ENCODE data around the gene MAG. TPM values are rescaled to one million over a fixed set of nuclear protein-coding genes. Genes with fewer than 3 reads are reported as not detected.

The MAG gene
- total RNA-seq, 4 donors from 2014 or later = 0.91 to 15.1 TPM; not detected in 2

DNA sequence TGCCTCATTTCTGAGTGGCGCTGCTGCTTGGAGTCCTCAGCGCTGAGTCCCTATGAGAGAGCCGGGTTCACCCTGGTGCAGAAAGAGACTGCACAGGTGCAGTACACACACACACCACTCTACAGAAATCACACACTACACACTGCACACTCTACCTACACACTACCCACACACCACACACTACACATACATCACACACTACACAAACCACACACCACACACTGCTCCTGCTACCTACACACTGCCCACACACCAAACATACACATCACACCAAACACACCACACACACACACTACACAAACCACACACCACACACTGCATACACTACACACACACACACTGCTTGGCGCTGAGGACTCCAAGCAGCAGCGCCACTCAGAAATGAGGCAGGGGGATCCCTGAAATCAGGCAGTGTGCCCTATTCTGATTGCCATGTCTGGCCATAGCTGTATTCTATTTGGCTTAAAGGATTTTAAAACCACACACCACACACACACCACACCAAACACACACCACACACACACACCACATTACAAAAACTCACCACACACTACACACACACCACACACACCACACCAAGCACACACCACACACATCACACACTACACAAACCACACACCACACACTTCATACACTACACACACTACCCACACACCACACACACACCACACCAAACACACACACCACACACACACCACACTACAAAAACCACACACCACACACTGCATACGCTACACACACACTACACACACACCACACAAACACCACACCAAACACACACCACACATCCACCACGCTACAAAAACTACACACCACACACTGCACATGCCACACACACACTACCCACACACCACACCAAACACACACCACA lies 4.9 kb downstream of the MAG start:
- DNase-seq = no peak
- no peak overlapping the region for H3K27ac ChIP-seq
- H3K4me1 ChIP-seq = no peaks in the 10 kb centered on the region
- no peak for TF ChIP-seq POLR2A (IDR thresholded peaks at IDR 0.05)
- TF ChIP-seq, protein P1, sequence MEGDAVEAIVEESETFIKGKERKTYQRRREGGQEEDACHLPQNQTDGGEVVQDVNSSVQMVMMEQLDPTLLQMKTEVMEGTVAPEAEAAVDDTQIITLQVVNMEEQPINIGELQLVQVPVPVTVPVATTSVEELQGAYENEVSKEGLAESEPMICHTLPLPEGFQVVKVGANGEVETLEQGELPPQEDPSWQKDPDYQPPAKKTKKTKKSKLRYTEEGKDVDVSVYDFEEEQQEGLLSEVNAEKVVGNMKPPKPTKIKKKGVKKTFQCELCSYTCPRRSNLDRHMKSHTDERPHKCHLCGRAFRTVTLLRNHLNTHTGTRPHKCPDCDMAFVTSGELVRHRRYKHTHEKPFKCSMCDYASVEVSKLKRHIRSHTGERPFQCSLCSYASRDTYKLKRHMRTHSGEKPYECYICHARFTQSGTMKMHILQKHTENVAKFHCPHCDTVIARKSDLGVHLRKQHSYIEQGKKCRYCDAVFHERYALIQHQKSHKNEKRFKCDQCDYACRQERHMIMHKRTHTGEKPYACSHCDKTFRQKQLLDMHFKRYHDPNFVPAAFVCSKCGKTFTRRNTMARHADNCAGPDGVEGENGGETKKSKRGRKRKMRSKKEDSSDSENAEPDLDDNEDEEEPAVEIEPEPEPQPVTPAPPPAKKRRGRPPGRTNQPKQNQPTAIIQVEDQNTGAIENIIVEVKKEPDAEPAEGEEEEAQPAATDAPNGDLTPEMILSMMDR (IDR thresholded peaks at IDR 0.05) = no peak
- intact Hi-C loops (cut with DNase I; ENCODE audit: low total_unique reads) = no loop called here
- no peak overlapping the region for H3K4me3 ChIP-seq
- no peaks in the 10 kb centered on the region for H3K9me3 ChIP-seq
- H3K27me3 ChIP-seq = peaks cover 0 to 8% of the 10 kb centered on the region in 2 donors
- H3K36me3 ChIP-seq = no peaks in the 10 kb centered on the region

DNA sequence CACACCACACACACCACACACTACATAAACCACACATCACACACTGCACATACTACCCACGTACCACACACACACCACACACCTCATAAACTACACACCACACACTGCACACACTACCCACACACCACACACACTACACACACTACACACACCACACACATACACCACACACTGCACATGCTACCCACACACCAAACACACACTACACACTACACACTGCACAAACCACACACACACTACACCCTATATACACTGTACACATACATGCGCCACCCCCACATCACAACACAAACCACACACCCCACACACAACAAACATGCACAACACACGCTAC lies 5.5 kb downstream of the MAG start:
- Histone ChIP-seq H3K4me1 (no peaks in the 10 kb centered on the region), H3K4me3 (no peak overlapping the region), H3K9me3 (no peaks in the 10 kb centered on the region), H3K36me3 (no peaks in the 10 kb centered on the region), H3K27me3 (peaks cover 0 to 8% of the 10 kb centered on the region in 2 donors), H3K27ac (no peak overlapping the region)
- intact Hi-C loops (cut with DNase I; ENCODE audit: low total_unique reads) = no loop called here
- DNase-seq = no peak
- TF ChIP-seq POLR2A (IDR thresholded peaks at IDR 0.05) = no peak
- TF ChIP-seq, protein P1 (IDR thresholded peaks at IDR 0.05) = no peak

DNA sequence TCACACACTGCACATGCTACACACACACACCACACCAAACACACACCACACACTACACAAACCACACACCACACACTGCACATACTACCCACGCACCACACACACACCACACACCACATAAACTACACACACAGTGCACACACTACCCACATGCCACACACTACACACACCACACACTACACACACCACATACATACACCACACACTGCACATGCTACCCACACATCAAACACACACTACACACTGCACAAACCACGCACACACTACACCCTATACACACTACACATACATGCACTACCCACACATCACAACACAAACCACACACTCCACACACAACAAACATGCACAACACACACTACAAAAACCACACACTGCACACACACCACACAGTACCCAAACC lies 6.0 kb downstream of the MAG start:
- H3K27ac ChIP-seq = no peak overlapping the region
- H3K27me3 ChIP-seq = peaks cover 0 to 8% of the 10 kb centered on the region in 2 donors
- intact Hi-C loops (cut with DNase I; ENCODE audit: low total_unique reads) = no loop called here
- no peaks in the 10 kb centered on the region for H3K36me3 ChIP-seq
- H3K9me3 ChIP-seq = no peaks in the 10 kb centered on the region
- no peaks in the 10 kb centered on the region for H3K4me1 ChIP-seq
- TF ChIP-seq, protein P1 (IDR thresholded peaks at IDR 0.05) = no peak
- no peak for TF ChIP-seq POLR2A (IDR thresholded peaks at IDR 0.05)
- H3K4me3 ChIP-seq = no peak overlapping the region
- DNase-seq = no peak

DNA sequence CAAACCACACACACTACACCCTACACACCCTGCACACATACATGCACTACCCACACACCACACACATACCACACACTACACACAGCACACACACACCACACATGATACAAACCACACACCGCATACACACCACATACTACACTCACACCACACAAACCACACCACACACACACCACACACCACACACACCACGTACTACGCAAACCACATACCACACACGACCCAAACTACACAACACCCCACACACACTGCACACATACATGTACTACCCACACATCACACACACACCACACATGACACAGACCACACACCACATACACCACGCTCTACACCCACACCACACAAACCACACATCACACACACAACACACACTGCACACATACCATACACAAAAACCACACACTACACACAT lies 6.6 kb downstream of the MAG start:
- Histone ChIP-seq H3K36me3 (no peaks in the 10 kb centered on the region), H3K4me1 (no peaks in the 10 kb centered on the region), H3K9me3 (no peaks in the 10 kb centered on the region), H3K27me3 (peaks cover 0 to 8% of the 10 kb centered on the region in 2 donors), H3K27ac (no peak overlapping the region), H3K4me3 (no peak overlapping the region)
- intact Hi-C loops (cut with DNase I; ENCODE audit: low total_unique reads) = no loop called here
- TF ChIP-seq POLR2A (IDR thresholded peaks at IDR 0.05) = no peak
- TF ChIP-seq, protein P1 (IDR thresholded peaks at IDR 0.05) = no peak
- DNase-seq = no peak

DNA sequence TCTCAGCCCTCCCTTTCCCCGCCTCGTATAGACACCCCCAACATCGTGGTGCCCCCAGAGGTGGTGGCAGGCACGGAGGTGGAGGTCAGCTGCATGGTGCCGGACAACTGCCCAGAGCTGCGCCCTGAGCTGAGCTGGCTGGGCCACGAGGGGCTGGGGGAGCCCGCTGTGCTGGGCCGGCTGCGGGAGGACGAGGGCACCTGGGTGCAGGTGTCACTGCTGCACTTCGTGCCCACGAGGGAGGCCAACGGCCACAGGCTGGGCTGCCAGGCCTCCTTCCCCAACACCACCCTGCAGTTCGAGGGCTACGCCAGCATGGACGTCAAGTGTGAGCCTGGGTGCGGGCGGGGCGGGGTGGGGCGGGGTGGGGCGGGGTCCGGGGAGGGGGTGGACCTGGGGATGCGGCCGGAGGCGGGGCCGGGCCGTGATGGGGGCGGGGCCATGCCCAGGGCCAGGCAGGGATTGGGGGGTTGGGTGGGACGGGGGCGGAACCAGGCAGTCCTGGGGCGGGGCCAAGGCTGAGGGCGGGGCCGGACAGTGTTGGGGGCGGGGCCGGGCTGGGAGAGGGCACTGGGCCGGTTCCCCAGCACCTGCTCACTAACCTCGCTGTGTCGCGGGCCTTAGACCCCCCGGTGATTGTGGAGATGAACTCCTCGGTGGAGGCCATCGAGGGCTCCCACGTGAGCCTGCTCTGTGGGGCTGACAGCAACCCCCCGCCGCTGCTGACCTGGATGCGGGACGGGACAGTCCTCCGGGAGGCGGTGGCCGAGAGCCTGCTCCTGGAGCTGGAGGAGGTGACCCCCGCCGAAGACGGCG lies 7.8 kb downstream of the MAG start:
- Histone ChIP-seq H3K9me3 (no peaks in the 10 kb centered on the region), H3K27me3 (peaks cover 0 to 8% of the 10 kb centered on the region in 2 donors), H3K4me3 (no peak overlapping the region), H3K4me1 (no peaks in the 10 kb centered on the region), H3K27ac (no peak overlapping the region), H3K36me3 (no peaks in the 10 kb centered on the region)
- intact Hi-C loops (cut with DNase I; ENCODE audit: low total_unique reads) = no loop called here
- no peak for DNase-seq
- TF ChIP-seq POLR2A (IDR thresholded peaks at IDR 0.05) = no peak
- TF ChIP-seq, protein P1 (IDR thresholded peaks at IDR 0.05) = no peak

Measured in uterus (tissue), 4 donors.